HG03064 (cell line): ENCODE data around the gene CELF2.

Experiments used
- ATAC-seq: cut with Tn5 transposase; IDR thresholded peaks from one replicate; pipeline ENCODE4 v1.9.1; 2021; ENCODE audit warnings: low read depth; ENCODE audit not compliant: unreplicated experiment

CELF2 gene

GRCh38 chr10:11020548-11020942 is 2.9 kb downstream of the CELF2 start:
- no peak for ATAC-seq

- ATAC-seq: no peak
Observed at GRCh38 chr10:11022213-11022612, 4.5 kb downstream of the CELF2 start.

- no peak for ATAC-seq
Observed at GRCh38 chr10:11023009-11023953, 5.6 kb downstream of the CELF2 start.

GRCh38 chr10:11024596-11024995 is 6.9 kb downstream of the CELF2 start:
- ATAC-seq: no peak

- ATAC-seq: no peak
Observed at GRCh38 chr10:11025978-11026377, 8.3 kb downstream of the CELF2 start.

- no peak for ATAC-seq
Observed at GRCh38 chr10:11026773-11027172, 9.1 kb downstream of the CELF2 start.

- ATAC-seq: no peak
Observed at GRCh38 chr10:11034762-11035161, 17.1 kb downstream of the CELF2 start.

- no peak for ATAC-seq
Observed at GRCh38 chr10:11035301-11035991, 17.8 kb downstream of the CELF2 start.

GRCh38 chr10:11036424-11037011 is 18.8 kb downstream of the CELF2 start:
- no peak for ATAC-seq

- no peak for ATAC-seq
Observed at GRCh38 chr10:11037991-11038390, 20.3 kb downstream of the CELF2 start.

GRCh38 chr10:11042357-11042756 is 24.7 kb downstream of the CELF2 start:
- no peak for ATAC-seq

GRCh38 chr10:11043039-11043438 is 25.4 kb downstream of the CELF2 start:
- no peak for ATAC-seq

GRCh38 chr10:11043446-11044127 is 25.9 kb downstream of the CELF2 start:
- no peak for ATAC-seq

GRCh38 chr10:11045487-11045886 is 27.8 kb downstream of the CELF2 start:
- no peak for ATAC-seq

- no peak for ATAC-seq
Observed at GRCh38 chr10:11045995-11046775, 28.5 kb downstream of the CELF2 start.

- no peak for ATAC-seq
Observed at GRCh38 chr10:11046776-11047160, 29.1 kb downstream of the CELF2 start.

GRCh38 chr10:11048707-11049278 is 31.1 kb downstream of the CELF2 start:
- no peak for ATAC-seq

GRCh38 chr10:11049806-11050205 is 32.1 kb downstream of the CELF2 start:
- no peak for ATAC-seq
